Sciatic nerve (tissue), 2 donors: ENCODE results near the gene ZNF57. TPM values are rescaled to one million over a fixed set of nuclear protein-coding genes. Genes with fewer than 3 reads are reported as not detected.
A peak's percentile ranks its signal among the peaks of the same experiment; 100 is the strongest.
"Not testable (repeated sequence)": the region's sequence is repeated elsewhere in the genome, so short reads cannot be mapped to it uniquely, and the experiment has no call there.

Source experiments
- ATAC-seq: fragments of 200-7000 bp; cut with Tn5 transposase; one replicate; pipeline ENCODE4 v1.9.1; 2020; ENCODE audit warnings: mild to moderate bottlenecking, moderate library complexity
- DNase-seq: peaks from one replicate; pipeline ENCODE4 v3.0.0-alpha.2; 2020; ENCODE audit warnings: low spot score
- intact Hi-C: fragments of 100-400 bp; cut with DNase I; formaldehyde crosslinking; loops from one replicate; pipeline ENCODE4 v1.14.2; 2022
- total RNA-seq: library from RNA; stranded (reverse); fragmentation: NEBNext Ultra II Directional; extraction: Animal tissue kit (Norgen Biotek cat#: 25700); gene quantifications from one replicate; pipeline ENCODE4 v1.2.1, GENCODE V29; 2021
- donor health status: DM: no; HTN: no; CAD: no.
- donor health status: DM: no; HTN: no; CAD: no.

Gene ZNF57
- total RNA-seq, 1 donor from 2014 or later: 3.1 TPM

DNA sequence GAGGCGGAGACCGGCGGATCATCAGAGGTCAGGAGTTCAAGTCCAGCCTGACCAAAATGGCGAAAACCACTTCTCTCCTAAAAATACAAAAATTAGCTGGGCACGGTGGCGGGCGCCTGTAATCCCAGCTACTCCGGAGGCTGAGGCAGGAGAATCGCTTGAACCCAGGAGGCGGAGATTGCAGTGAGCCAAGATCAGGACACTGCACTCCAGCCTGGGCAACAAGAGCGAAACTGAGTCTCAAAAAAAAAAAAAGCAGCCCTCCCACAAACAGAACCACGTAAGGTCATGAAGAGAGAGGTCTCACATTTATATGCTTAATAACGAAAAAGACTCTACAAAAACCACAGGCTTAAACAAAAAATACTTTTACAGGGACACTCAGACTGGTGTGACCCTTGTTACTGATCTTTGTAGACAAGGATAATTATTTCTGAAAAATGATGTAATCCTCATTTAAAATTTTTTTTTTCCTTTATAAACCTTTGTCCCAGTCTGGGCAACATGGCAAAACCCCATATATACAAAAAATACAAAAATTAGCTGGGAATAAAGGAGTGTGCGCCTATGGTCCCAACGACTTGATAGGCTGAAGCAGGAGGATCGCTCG, 45.0 kb downstream of the ZNF57 start:
- intact Hi-C loops: no loop called here
- no peak for DNase-seq
- no peak for ATAC-seq

DNA sequence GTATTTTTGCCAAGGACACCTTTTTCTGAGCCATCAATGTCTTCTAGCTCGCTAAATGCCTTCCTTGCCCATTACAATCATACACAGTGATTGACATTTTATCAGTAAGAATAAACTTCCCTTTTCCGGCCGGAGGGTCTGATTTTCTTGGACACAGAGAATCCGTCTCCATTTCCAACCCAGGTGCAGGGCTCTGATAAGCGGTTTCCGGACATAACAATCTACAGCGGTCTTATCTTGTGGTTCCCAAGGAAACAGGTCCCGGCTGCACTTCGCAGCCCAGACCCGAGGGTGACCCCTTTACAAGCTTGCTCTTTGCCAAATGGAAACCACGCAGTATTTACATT, 49.2 kb downstream of the ZNF57 start:
- intact Hi-C loops: loop anchor here (10.0 kb wide), 1 partner anchor 155 kb away; no protein-coding TSS in a partner anchor
- DNase-seq (no peak), ATAC-seq (no peak)

DNA sequence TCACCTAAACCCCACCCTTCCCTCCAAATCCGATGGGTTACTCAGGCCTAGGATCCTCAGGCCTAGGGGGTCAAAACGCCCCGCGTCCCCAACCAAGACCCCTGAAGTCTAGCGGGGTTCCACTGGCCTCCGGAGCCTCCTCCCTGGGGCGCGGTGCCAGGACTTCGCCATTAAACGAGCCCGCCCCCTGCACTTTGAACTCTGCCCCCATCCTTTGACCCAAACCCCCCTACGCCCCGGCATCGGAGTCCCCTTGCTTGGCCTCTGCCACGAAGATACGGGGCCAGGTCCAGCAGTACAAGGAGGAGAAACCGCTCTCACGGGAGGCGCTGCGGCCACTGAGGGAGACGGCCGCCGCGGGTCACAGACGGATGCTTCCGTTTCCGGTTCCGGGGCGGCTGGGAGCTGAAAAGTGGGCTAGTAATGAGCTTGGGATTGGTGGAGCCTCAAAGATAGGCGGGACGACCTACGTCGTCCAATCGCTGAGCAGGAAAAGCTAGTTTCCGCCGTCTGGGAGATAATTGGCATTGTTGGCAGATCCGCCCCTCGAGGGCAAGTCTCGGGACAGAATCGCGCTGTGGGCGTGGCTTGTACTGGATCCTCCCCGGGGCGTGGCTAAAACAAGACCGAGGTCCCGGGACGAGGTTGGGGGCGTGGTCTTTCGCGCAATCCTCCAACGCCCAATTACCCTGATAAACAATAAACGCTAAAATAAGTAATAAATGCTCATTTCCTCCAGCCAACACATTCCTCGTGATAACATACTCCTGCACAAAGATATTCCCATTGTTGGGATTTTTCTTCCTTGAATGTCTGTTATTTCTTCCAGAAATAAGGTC, 49.8 kb downstream of the ZNF57 start:
- ATAC-seq: peak; percentile 98
- intact Hi-C loops: loop anchor here (10.0 kb wide), 1 partner anchor 154 kb away; no protein-coding TSS in a partner anchor
- DNase-seq: peak; percentile 100

DNA sequence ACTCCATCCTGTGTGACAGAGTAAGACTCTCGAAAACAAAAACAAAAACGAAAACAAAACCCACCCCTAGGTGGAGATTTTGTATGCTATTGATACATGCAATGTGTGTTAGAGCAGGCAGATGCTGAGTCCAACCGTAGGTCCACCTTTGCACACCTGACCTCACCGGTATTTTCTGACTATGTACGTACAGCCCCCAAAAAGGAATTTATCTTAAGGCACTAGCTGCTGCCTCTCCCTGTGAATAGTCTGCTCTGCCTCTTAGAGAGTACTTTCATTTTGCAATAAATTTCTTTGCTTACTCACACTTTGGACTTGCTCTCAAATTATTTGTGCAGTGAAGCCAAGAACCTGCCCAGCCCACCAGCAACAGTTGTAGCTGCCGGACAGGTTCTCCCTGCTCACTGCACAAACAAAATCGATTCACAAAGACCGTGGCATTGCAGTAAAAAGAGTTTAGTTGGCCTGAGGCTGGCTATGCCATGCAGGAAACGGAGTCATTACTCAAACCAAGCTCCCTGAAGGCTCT, 52.3 kb downstream of the ZNF57 start:
- intact Hi-C loops: loop anchor here (10.0 kb wide), 1 partner anchor 152 kb away; no protein-coding TSS in a partner anchor
- DNase-seq (no peak), ATAC-seq (no peak)

DNA sequence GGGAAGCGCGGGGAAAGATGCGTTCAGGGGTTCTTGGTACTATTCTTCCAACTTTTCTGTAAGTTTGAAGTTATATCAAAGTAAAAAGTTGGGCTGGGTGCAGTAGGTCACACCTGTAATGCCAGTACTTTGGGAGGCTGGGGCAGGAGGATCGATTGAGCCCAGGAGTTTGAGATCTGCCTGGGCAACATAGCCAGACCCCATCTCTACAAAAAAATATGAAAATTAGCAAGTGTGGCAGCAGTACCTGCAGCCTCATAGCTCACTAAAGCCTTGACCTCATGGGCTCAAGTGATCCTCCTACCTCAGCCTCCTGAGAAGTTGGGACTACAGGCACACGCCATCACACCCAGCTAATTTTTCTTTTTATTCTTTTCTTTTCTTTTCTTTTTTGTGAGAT, 56.4 kb downstream of the ZNF57 start:
- DNase-seq: no peak
- intact Hi-C loops: loop anchor here (5.0 to 10.0 kb wide), 2 partner anchors 148 to 205 kb away; no protein-coding TSS in a partner anchor
- ATAC-seq: no peak

DNA sequence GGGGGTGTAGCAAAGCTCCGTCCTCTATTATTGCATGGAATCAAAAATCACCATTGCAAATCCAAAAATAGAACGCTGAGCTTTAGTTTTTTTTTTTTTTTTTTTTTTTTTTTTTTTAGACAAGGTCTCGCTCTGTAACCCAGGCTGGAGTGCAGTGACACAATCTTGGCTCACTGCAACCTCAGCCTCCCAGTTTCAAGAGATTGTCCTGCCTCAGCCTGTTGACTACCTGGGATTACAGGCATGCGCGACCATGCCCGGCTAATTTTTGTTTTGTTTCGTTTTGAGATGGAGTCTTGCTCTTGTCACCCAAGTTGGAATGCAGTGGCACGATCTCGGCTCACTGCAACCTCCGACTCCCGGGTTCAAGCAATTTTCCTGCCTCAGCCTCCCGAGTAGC, 59.4 kb downstream of the ZNF57 start:
- ATAC-seq (no peak), DNase-seq (no peak)
- intact Hi-C loops: no loop called here

DNA sequence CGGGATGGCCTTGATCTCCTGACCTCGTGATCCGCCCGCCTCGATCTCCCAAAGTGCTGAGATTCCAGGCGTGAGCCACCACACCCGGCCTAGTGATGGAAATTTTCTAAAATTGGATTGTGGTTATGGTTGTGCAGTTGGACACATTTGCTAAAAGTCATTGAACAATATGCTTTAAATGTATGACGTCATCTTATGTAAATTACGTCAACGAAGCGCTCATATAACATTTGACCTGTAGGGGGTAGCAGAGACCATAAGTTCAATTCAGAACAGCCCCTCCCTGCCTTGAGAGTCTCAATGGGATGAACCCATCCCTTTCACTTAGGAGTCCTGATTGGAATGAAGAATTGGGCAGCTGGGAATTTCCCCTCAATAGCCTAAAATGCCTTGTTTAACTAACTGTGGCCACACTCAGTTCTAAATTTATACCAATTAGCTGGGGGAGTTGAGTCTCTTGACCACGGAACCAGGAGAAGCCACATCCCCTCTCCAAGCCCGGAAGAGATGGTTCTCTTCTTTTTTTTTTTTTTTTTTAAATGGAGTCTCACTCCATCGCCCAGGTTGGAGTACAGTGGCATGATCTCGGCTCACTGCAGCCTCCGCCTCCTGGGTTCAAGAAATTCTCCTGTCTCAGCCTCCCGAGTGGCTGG, 61.4 kb downstream of the ZNF57 start:
- intact Hi-C loops: no loop called here
- DNase-seq: no peak

DNA sequence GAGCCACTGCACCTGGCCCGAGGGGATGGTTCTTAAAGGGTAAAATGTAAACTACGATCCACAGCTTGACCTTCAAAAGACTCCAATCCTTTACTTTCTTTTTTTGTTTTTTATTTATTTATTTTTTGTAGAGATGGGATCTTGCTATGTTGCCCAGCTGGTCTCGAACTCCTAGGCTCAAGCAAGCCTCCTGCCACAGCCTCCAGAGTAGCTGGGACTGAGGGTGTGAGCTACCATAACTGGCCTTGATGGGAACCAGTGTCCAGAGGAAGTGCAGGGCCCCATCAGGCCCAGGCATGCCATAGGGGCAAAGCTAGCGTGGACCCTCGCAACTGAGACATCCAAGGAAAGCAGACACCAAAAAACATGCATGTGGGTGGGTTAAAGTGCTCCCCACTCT, 62.4 kb downstream of the ZNF57 start:
- ATAC-seq (no peak), DNase-seq (no peak)

More for the DNA sequence above, 61.4 kb downstream of the ZNF57 start:
- ATAC-seq: peak; percentile 92

DNA sequence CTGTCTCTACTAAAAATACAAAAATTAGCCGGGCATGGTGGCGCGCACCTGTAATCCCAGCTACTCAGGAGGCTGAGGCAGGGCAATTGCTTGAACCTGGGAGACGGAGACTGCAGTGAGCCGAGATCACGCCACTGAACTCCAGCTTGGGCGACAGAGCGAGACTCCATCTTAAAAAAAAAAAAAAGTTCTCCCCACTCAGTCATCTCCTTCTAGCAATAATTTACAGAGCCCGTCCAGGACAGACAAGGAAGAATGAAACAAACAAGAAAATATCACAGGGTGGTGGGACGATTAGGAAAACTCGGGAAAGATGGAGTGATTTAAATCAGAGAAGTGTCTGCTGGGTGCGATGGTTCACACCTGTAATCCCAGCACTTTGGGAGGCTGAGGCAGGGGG, 62.9 kb downstream of the ZNF57 start:
- DNase-seq, intact Hi-C loops, ATAC-seq: not testable (repeated sequence)

More for the DNA sequence above, 62.4 kb downstream of the ZNF57 start:
- intact Hi-C loops: no loop called here

DNA sequence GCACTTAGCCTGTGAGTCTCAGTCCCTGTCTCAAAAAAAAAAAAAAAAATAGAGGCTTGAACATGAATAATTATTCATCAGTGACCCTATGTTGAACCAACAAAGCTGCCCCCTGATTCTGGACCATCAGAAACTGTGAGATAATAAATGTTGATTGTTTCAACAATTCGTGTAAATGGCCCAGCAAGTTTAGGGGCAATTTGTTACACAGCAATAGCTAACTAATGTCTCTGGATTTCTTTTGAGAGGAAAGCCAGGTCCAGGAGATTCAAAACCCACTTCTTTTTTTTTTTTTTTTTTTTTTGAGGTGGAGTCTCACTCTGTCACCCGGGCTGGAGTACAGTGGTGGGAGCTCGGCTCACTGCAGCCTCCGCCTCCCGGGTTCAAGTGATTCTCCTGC, 64.1 kb downstream of the ZNF57 start:
- intact Hi-C loops: no loop called here
- DNase-seq: no peak
- ATAC-seq: no peak

DNA sequence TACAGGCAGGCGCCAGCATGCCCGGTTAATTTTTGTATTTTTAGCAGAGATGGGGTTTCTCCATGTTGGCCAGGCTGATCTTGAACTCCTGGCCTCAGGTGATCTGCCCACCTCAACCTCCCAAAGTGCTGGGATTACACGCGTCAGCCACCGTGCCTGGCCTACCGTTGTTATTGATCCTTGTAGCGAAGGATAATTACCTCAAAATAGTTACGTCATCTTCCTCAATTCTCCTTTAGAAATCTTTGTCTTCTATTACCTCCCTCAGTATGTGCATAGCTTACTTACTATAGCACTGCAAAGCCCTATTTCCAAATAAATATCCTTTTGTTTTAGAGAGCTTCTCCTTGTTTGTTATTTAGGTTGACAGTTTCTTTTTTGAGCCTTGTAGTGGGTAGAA, 67.2 kb downstream of the ZNF57 start:
- intact Hi-C loops: no loop called here
- ATAC-seq (no peak), DNase-seq (no peak)

Other genes starting within 250 kb of the ZNF57 start
- gene GNG7, start 198.2 kb upstream of the ZNF57 start, total RNA-seq: 11.5 TPM
- 0.45 TPM for gene DIRAS1, start 179.6 kb upstream of the ZNF57 start, total RNA-seq
- 11.7 TPM for gene SLC39A3, start 160.9 kb upstream of the ZNF57 start, total RNA-seq
- 38.5 TPM for gene SGTA, start 117.7 kb upstream of the ZNF57 start, total RNA-seq
- gene THOP1, start 115.4 kb upstream of the ZNF57 start, total RNA-seq: 29.1 TPM
- 7.2 TPM for gene ZNF554, start 81.1 kb upstream of the ZNF57 start, total RNA-seq
- gene ZNF555, start 59.5 kb upstream of the ZNF57 start, total RNA-seq: 10.3 TPM
- gene ZNF556, start 33.6 kb upstream of the ZNF57 start, total RNA-seq: 0.80 TPM
- 6.1 TPM for gene ZNF77, start 44.0 kb downstream of the ZNF57 start, total RNA-seq
- gene TLE6, start 76.6 kb downstream of the ZNF57 start, total RNA-seq: 4.4 TPM
- gene TLE2, start 128.4 kb downstream of the ZNF57 start, total RNA-seq: 232 TPM
- gene TLE5, start 161.6 kb downstream of the ZNF57 start, total RNA-seq: 708 TPM
- gene GNA11, start 193.4 kb downstream of the ZNF57 start, total RNA-seq: 74.0 TPM
- 9.5 TPM for gene GNA15, start 235.1 kb downstream of the ZNF57 start, total RNA-seq